A673 (cell line): ENCODE measurements around the gene PCYT1A.

Source experiments
- CTCF ChIP-seq: fragments of 300-800, 200-600 bp; sonication (generic); conservative IDR thresholded peaks from 2 replicates; pipeline ENCODE4 v1.5.1; 2017; ENCODE audit warnings: low read depth, mild to moderate bottlenecking, antibody characterized with exemption, low read length, moderate library complexity, mixed read lengths
- EZH2 ChIP-seq: fragments of 200-600 bp; sonication (generic); IDR thresholded peaks from 2 replicates; pipeline ENCODE4 v1.6.1; 2017; ENCODE audit warnings: borderline replicate concordance, low read depth, mild to moderate bottlenecking, mixed read lengths, antibody characterized with exemption, low read length; ENCODE audit not compliant: poor library complexity, severe bottlenecking

DNA sequence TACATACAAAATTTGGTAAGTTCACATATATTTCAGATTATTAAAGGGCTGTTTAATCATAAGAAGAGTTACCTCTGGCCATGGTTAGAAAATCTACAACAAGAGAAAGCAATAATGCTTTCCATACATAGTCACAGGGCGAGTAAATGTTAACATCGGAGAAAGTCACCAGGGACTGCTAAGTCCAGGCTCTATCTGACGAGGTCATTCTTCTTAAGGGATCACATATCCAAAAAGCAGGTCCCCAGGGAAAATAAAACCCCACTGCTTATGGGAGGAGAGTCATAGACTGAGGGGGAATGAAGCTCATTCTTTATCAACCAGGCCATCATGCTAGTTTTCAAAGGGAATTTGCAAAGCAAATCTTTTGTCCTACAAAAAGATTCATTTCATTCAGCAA, 3.1 kb downstream of the PCYT1A start:
- TF ChIP-seq CTCF (no peak), EZH2 (no peak)
